ENCODE data around the gene GATM. TPM values are rescaled to one million over a fixed set of nuclear protein-coding genes. Genes with fewer than 3 reads are reported as not detected.
"Not testable (repeated sequence)": the region's sequence is repeated elsewhere in the genome, so short reads cannot be mapped to it uniquely, and the experiment has no call there.

Gene GATM
- total RNA-seq, 1 donor from 2014 or later, result 0.86 TPM

DNA sequence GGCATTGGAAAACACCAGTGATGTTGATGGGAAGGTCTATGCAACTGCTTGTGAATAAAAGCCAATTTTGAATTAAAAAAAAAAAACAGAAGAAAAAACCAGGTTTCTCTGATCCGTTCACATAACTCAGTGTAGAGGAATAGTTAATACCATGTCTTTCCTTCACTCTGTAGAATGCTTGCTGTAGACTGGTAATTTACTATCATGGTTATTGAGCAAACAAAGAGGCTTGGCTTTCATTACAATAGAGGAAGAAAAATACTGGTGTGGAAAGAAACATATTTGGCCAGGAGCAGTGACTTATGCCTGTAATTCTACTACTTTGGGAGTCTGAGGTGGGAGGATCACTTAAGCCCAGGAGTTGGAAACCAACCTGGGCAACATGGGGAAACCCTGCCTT, 41.1 kb downstream of the GATM start:
- H3K4me3 Mint-ChIP-seq, result no peak overlapping the region
- no peaks in the 10 kb centered on the region for H3K27me3 Mint-ChIP-seq (ENCODE audit: insufficient read depth)
- no peak for DNase-seq (ENCODE audit: low spot score)
- no peaks in the 10 kb centered on the region for H3K36me3 Mint-ChIP-seq (ENCODE audit: low read depth)
- intact Hi-C loops (cut with micrococcal nuclease), result no loop called here
- no peaks in the 10 kb centered on the region for H3K4me1 Mint-ChIP-seq (ENCODE audit: low read depth)
- H3K9me3 Mint-ChIP-seq, result no peaks in the 10 kb centered on the region
- no peak overlapping the region for H3K27ac Mint-ChIP-seq

DNA sequence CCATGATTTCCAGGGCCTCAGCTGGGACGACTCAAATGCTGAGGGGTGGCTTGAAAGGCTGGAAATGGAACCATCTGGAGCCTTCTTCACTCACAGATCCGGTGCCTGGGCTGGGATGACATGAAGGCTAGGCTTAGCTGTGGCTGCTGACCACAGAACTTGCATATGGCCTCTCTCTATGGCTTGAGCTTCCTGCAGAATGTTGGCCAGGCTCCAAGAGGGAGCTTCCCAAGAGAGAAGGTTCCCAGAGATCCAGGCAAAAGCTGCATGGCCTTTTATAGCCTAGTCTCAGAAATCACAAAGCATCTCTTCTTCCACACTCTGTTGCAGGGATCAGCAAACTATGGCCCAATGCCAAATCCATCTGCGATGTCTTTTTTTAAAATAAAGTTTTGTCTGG, 44.8 kb downstream of the GATM start:
- no peak overlapping the region for H3K27ac Mint-ChIP-seq
- H3K27me3 Mint-ChIP-seq (ENCODE audit: insufficient read depth), result peaks cover 9% of the 10 kb centered on the region

DNA sequence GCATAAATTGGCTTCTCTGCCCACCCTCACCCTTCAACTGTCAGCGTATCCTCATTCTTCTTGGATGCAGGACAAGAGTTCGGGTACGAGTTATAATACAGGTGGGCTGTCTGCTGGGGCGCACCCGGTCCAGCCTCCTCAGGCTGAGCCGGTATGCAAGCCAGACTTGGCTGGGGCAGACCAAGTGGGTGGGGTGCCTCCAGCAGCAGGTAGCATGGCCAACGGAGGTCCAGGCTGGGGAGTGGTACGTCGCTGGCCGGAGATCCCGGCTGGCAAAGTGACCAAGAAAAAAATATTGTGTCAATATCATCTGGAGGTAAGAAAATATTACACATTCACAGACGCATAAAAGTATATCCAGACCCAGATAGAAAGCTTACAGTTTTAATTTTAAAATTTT, 45.6 kb downstream of the GATM start:
- Mint-ChIP-seq H3K9me3 (no peaks in the 10 kb centered on the region), H3K27ac (no peak overlapping the region), H3K36me3 (ENCODE audit: low read depth) (no peaks in the 10 kb centered on the region), H3K27me3 (ENCODE audit: insufficient read depth) (peaks cover 9% of the 10 kb centered on the region), H3K4me1 (ENCODE audit: low read depth) (no peaks in the 10 kb centered on the region), H3K4me3 (no peak overlapping the region)
- DNase-seq (ENCODE audit: low spot score), result no peak
- intact Hi-C loops (cut with micrococcal nuclease), result no loop called here

More for the DNA sequence above, 44.8 kb downstream of the GATM start:
- intact Hi-C loops (cut with micrococcal nuclease), result no loop called here
- no peak for DNase-seq (ENCODE audit: low spot score)
- no peaks in the 10 kb centered on the region for H3K9me3 Mint-ChIP-seq
- H3K4me1 Mint-ChIP-seq (ENCODE audit: low read depth), result no peaks in the 10 kb centered on the region
- H3K36me3 Mint-ChIP-seq (ENCODE audit: low read depth), result no peaks in the 10 kb centered on the region
- no peak overlapping the region for H3K4me3 Mint-ChIP-seq

DNA sequence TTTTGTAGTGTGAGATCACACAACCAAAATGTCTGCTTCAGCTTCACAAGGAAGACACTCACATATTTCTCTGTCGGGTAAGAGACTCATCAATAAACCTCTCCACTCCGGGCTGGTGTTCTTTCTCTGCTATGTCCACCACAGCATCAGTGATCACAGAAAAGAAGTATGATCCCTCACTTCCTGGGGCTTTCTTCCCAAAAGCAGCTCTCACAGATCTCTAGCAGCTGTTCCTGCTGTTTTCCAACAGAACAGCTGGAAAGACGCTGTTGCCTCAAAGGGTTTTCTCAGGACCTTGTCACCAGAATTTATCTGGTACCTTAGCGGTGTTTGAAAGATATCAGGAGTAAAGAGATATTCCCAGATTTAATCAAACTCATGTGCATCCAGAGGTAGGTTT, 46.4 kb downstream of the GATM start:
- no peaks in the 10 kb centered on the region for H3K4me1 Mint-ChIP-seq (ENCODE audit: low read depth)

DNA sequence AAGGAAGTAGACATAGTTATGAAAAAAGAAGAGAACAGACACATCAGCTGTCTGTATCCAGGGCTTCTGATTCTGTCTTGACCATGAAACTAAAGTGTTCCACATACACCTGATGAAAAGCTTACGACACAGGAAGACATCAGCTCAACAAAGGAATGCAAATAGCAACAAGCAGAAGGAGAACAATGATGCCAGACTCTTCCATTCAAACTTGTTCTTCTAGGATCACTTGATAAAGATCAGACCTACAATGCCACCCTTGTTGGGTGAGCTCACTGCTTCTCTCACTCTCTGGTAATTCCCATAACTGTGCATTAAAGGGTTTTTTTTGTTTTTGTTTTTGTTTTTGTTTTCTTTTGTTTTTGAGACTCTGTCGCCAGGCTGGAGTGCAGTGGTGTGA, 49.7 kb downstream of the GATM start:
- Mint-ChIP-seq H3K9me3 (no peaks in the 10 kb centered on the region), H3K4me1 (ENCODE audit: low read depth) (no peaks in the 10 kb centered on the region), H3K4me3 (no peak overlapping the region), H3K27me3 (ENCODE audit: insufficient read depth) (peaks cover 9% of the 10 kb centered on the region), H3K27ac (no peak overlapping the region), H3K36me3 (ENCODE audit: low read depth) (no peaks in the 10 kb centered on the region)
- intact Hi-C loops (cut with micrococcal nuclease), result no loop called here
- DNase-seq (ENCODE audit: low spot score), result no peak

More for the DNA sequence above, 46.4 kb downstream of the GATM start:
- Mint-ChIP-seq H3K27me3 (ENCODE audit: insufficient read depth) (peaks cover 9% of the 10 kb centered on the region), H3K27ac (no peak overlapping the region), H3K4me3 (no peak overlapping the region), H3K9me3 (no peaks in the 10 kb centered on the region), H3K36me3 (ENCODE audit: low read depth) (no peaks in the 10 kb centered on the region)
- intact Hi-C loops (cut with micrococcal nuclease), result no loop called here
- no peak for DNase-seq (ENCODE audit: low spot score)

DNA sequence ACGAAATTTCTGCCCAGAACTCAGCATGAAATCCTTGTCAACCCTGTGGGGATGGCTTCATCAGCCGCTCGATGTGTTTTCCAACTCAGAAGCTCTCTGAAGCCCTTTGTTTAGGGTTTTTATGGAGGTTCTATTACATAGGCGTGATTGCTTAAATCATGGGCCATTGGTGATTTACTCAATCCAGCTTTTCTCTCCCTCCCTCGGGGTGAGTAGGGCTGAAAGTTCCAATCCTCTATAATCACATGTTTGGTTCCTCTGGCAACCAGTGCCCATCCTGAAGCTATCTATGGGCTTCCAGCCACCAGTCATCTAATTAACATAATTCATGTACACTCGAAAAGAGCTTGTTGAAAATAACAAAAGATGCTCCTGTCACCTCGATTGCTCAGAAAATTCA, 51.6 kb downstream of the GATM start:
- no peaks in the 10 kb centered on the region for H3K9me3 Mint-ChIP-seq
- no peak overlapping the region for H3K4me3 Mint-ChIP-seq
- H3K4me1 Mint-ChIP-seq (ENCODE audit: low read depth), result no peaks in the 10 kb centered on the region
- H3K36me3 Mint-ChIP-seq (ENCODE audit: low read depth), result no peaks in the 10 kb centered on the region
- H3K27me3 Mint-ChIP-seq (ENCODE audit: insufficient read depth), result peaks cover 6% of the 10 kb centered on the region
- intact Hi-C loops (cut with micrococcal nuclease), result no loop called here
- no peak overlapping the region for H3K27ac Mint-ChIP-seq
- no peak for DNase-seq (ENCODE audit: low spot score)

DNA sequence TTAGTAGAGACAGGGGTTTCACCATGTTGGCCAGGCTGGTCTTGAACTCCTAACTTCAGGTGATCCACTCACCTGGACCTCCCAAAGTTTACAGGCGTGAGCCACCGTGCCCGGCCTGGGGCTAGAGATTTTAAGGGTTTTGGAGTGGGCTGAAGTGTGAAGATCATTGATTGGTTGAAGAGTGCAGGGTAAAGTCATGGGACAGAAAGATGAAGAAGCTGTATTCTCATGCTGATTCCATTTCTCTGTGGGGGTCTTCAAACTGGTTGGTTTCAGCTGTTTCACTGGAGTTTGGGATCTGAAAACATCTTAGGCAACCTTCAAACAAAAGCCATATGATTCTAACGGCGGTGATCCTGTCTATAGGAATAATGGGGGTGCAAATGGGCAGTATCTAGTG, 52.1 kb downstream of the GATM start:
- H3K4me3 Mint-ChIP-seq, result no peak overlapping the region

DNA sequence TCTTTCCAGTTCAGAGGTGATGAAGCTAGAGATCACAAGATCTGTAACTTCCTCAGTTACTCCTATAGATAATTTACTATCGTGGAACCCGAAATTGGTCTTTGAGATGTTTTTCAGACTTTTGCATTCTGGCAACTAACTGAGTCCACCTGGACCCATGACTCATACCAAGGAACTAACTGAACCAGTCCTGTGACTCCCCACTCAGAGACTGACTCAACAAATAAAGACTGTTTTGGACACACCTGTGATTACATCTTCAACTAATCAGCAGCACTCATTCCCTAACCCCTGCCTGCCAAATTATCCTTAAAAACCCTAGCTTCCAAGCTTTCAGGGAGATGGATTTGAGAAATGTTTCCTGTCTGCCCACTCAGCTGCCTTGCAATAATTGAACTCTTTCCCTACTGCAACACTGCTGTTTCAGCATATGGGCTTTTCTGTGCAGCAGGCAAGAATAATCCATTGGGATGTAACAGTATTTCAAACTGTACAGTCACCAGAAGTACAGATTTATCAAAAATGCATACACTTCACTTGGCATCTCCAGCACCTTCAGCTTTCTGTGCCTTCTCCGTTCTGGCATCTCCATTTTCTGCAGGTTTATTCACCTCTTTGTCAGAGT, 57.7 kb downstream of the GATM start:
- Mint-ChIP-seq H3K4me3 (no peak overlapping the region), H3K27ac (no peak overlapping the region), H3K9me3 (no peaks in the 10 kb centered on the region), H3K27me3 (ENCODE audit: insufficient read depth) (peaks cover 2% of the 10 kb centered on the region), H3K36me3 (ENCODE audit: low read depth) (no peaks in the 10 kb centered on the region), H3K4me1 (ENCODE audit: low read depth) (no peaks in the 10 kb centered on the region)
- intact Hi-C loops (cut with micrococcal nuclease), result no loop called here
- no peak for DNase-seq (ENCODE audit: low spot score)

More for the DNA sequence above, 52.1 kb downstream of the GATM start:
- Mint-ChIP-seq H3K9me3 (no peaks in the 10 kb centered on the region), H3K36me3 (ENCODE audit: low read depth) (no peaks in the 10 kb centered on the region), H3K27me3 (ENCODE audit: insufficient read depth) (peaks cover 4% of the 10 kb centered on the region), H3K27ac (no peak overlapping the region), H3K4me1 (ENCODE audit: low read depth) (no peaks in the 10 kb centered on the region)
- intact Hi-C loops (cut with micrococcal nuclease), result no loop called here
- no peak for DNase-seq (ENCODE audit: low spot score)

DNA sequence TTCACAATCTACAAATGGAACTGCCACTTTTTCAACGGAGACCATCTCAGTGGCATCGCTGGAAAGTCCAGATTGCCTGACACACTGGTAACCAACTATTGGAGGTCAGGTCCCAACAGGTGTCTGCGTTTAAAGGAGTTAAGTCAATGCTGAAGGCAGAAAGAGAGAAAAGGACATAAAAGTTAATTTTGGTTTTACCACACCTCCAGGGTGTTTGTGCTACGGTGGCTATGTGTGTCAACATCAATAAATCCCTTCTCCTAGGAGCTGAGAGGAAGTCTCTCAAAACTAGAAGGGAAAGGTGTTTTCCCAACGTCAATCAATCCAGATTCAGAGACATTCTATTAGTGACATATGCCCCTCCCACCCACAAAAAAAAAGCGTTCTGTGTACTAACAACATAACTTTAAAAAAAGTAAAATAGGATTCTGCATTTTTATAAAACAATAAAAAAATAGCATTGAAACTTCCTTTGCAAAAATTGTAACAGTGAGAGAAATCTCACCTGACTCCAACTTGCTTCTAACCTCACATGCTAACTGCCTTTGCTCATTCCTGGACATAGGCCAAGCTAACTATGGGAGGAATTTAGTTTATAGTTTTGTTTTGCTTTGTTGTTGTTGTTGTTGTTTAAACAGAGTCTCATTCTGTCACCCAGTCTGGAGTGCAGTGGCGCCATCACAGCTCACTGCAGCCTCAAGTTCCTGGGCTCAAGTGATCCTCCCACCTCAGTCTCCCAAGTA, 58.7 kb downstream of the GATM start:
- H3K9me3 Mint-ChIP-seq, result no peaks in the 10 kb centered on the region
- no peak overlapping the region for H3K4me3 Mint-ChIP-seq
- intact Hi-C loops (cut with micrococcal nuclease), result no loop called here
- no peaks in the 10 kb centered on the region for H3K4me1 Mint-ChIP-seq (ENCODE audit: low read depth)
- H3K27me3 Mint-ChIP-seq (ENCODE audit: insufficient read depth), result peaks cover 2% of the 10 kb centered on the region
- no peak for DNase-seq (ENCODE audit: low spot score)
- H3K36me3 Mint-ChIP-seq (ENCODE audit: low read depth), result no peaks in the 10 kb centered on the region
- no peak overlapping the region for H3K27ac Mint-ChIP-seq

DNA sequence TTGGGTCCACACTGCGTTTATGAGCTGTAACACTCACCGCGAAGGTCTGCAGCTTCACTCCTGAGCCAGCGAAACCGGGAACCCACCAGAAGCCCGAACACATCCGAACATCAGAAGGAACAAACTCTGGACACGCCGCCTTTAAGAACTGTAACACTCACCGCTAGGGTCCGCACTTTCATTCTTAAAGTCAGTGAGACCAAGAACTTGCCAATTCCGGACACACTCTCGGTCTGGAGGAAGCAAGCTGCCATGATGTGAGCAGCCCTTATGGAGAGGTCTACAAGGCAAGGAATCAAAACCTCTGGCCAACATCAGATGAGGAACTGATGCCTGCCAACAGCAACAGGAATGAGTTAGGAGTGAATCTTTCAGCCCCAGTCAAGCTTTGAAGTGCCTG, 63.4 kb downstream of the GATM start:
- intact Hi-C loops (cut with micrococcal nuclease), result no loop called here
- Mint-ChIP-seq H3K27me3 (ENCODE audit: insufficient read depth) (peaks cover 4% of the 10 kb centered on the region), H3K4me3 (no peak overlapping the region), H3K9me3 (no peaks in the 10 kb centered on the region), H3K36me3 (ENCODE audit: low read depth) (no peaks in the 10 kb centered on the region), H3K27ac (no peak overlapping the region), H3K4me1 (ENCODE audit: low read depth) (no peaks in the 10 kb centered on the region)
- no peak for DNase-seq (ENCODE audit: low spot score)

DNA sequence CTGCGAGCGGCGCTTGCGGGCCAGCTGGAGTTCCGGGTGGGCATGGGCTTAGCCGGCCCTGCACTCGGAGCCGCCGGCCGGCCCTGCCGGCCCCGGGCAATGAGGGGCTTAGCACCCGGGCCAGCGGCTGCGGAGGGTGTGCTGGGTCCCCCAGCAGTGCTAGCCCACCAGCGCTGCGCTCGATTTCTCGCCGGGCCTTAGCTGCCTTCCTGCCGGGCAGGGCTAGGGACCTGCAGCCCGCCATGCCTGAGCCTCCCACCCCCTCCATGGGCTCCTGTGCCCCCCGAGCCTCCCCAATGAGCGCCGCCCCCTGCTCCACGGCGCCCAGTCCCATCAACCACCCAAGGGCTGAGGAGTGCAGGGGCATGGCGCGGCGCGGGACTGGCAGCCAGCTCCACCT, 64.2 kb downstream of the GATM start:
- H3K36me3 Mint-ChIP-seq (ENCODE audit: low read depth); H3K9me3 Mint-ChIP-seq; H3K4me3 Mint-ChIP-seq; H3K27ac Mint-ChIP-seq; DNase-seq (ENCODE audit: low spot score); H3K4me1 Mint-ChIP-seq (ENCODE audit: low read depth); H3K27me3 Mint-ChIP-seq (ENCODE audit: insufficient read depth); intact Hi-C loops (cut with micrococcal nuclease): not testable (repeated sequence)
